ENCODE results near the gene U2AF2. TPM values are rescaled to one million over a fixed set of nuclear protein-coding genes. Genes with fewer than 3 reads are reported as not detected.

Gene U2AF2
- total RNA-seq, 4 donors from 2014 or later, result 78.8 to 149 (median 106) TPM

DNA sequence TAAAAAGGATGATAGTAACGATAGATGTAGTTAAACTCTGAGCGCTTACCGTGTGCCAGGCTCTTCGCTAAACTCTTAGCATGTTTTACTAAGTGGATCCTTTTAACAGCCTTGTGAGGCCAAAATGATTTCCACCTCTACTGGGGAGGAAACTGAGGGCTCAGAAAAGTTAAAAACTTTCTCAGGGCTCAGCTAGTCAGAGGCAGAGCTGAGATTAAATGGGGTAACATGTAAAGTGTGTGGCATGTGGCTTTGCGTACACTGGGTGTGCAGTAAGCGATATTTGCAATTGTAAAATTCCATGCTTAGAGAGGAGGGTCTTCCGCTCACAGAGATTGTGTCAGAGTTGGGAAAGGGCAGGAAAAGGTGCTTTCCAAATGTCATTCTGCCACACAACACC is 1.7 kb downstream of the U2AF2 start:
- WGBS, 2 donors, result 49% methylated on average over 7 of the region's 7 CpGs
- H3K4me3 ChIP-seq (ENCODE audit: low read depth, poor library complexity, severe bottlenecking), result no peak overlapping the region
- intact Hi-C loops (cut with DNase I; ENCODE audit: low total_unique reads), result no loop called here
- no peak for DNase-seq (ENCODE audit: low spot score in 2 of 2)
- TF ChIP-seq CTCF (IDR thresholded peaks at IDR 0.05), result no peak
- TF ChIP-seq POLR2A (IDR thresholded peaks at IDR 0.05), result no peak

DNA sequence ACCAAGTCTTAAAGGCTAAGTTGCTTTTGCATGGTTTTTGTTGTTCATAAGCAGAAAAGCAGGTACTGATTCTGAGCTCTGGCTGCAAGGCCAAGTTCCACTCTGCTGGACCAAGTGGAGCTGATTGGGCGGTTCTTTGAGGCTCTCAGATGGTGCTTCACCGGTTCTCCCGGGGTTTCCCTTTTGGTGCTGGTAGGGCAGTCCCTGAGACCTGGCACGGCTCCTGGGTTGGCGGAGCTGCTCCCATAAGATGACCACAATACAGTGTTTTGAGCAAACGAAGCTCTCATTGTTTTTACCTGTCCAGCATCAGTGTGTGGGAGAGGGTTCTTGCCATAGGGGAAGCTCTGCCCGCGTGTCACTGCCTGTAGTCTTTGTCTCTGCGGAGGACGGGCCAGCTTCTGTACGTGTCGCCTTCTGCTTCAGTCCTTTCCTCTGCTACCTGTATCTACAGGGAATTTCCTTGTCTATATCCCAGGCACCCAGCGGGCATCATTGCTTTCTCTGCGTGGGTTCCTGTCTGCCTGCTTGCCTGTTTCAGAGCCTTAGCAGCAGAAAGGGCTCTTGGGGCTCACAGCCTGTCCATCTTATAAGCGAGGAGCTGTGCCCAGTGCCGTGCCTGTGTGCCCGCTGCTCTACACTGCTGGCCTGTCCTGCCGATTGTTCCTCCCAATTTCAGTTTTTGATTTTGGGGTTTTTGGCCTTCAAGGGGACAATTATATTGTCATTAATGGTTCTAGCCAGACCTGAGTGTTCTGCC is 2.3 kb downstream of the U2AF2 start:
- intact Hi-C loops (cut with DNase I; ENCODE audit: low total_unique reads), result no loop called here
- TF ChIP-seq CTCF (IDR thresholded peaks at IDR 0.05) (no peak), POLR2A (IDR thresholded peaks at IDR 0.05) (no peak)
- DNase-seq (ENCODE audit: low spot score in 2 of 2), result no peak
- 30 to 38% methylated on average over 18 of the region's 18 CpGs for WGBS, 2 donors
- H3K4me3 ChIP-seq (ENCODE audit: low read depth, poor library complexity, severe bottlenecking), result no peak overlapping the region

DNA sequence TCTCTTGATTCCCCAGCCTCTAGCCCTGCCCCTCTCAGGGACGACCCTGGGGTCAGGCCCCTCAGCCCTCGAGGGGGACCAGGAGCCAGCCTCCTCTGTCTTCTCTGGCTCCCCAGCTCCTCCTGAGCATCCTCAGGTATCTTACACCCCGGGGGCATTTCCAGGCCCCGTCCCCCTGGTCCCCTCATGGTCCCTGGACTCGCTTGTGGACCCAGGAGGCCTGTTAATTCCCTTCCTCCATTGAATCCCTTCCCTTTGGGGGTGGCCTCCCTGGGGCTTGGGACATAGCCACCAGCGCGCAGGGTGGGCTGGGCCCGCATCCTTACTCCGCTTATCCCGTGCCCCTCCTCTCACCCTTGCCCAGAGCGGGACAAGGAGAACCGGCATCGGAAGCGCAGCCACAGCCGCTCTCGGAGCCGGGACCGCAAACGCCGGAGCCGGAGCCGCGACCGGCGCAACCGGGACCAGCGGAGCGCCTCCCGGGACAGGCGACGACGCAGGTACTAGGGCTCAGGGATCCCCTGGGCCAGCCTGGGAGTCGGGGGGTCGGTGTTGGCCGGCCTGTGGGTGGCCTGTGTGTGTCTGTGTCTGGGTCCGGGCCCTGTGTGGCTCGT is 4.1 kb downstream of the U2AF2 start:
- TF ChIP-seq POLR2A (IDR thresholded peaks at IDR 0.05) (no peak), CTCF (IDR thresholded peaks at IDR 0.05) (no peak)
- no peak for DNase-seq (ENCODE audit: low spot score in 2 of 2)
- intact Hi-C loops (cut with DNase I; ENCODE audit: low total_unique reads), result no loop called here
- H3K4me3 ChIP-seq (ENCODE audit: low read depth, poor library complexity, severe bottlenecking), result no peak overlapping the region
- WGBS, 2 donors, result 87 to 90% methylated on average over 34 to 37 of the region's 37 CpGs

- intact Hi-C loops (cut with DNase I; ENCODE audit: low total_unique reads), result no loop called here
- H3K4me3 ChIP-seq (ENCODE audit: low read depth, poor library complexity, severe bottlenecking), result no peak overlapping the region
- no peak for DNase-seq (ENCODE audit: low spot score in 2 of 2)
- no peak for TF ChIP-seq CTCF (IDR thresholded peaks at IDR 0.05)
- TF ChIP-seq POLR2A (IDR thresholded peaks at IDR 0.05), result no peak
- 74 to 75% methylated on average over 9 of the region's 9 CpGs for WGBS, 2 donors
These were observed 5.0 kb downstream of the U2AF2 start for GRCh38 chr19:55659822-55660221.

DNA sequence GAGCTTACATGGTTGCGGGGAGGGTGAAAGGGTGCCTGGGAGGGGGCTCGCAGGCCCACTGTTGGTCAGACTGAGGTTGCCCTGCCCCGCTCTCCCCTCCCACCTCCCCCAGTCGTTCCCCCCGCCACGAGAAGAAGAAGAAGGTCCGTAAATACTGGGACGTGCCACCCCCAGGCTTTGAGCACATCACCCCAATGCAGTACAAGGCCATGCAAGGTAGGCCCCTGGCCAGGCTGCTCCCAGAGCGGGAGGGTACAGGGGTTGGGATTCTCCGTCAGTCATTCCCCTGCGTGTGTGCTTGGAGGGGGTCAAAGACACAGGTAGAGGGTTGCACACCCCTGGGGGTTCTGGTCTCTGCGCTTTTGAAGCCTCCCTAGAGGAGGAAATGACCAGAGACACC is 5.6 kb downstream of the U2AF2 start:
- no peak overlapping the region for H3K4me3 ChIP-seq (ENCODE audit: low read depth, poor library complexity, severe bottlenecking)
- WGBS, 2 donors, result 84 to 91% methylated on average over 8 to 12 of the region's 12 CpGs
- intact Hi-C loops (cut with DNase I; ENCODE audit: low total_unique reads), result no loop called here

More for the DNA sequence above, 5.6 kb downstream of the U2AF2 start:
- no peak for TF ChIP-seq POLR2A (IDR thresholded peaks at IDR 0.05)
- TF ChIP-seq CTCF (IDR thresholded peaks at IDR 0.05), result no peak
- DNase-seq (ENCODE audit: low spot score in 2 of 2), result no peak

Data from lower leg skin (tissue), 4 donors.